HG02885 (cell line): ENCODE results near the gene LGALS3BP.
"Not testable (repeated sequence)": the region's sequence is repeated elsewhere in the genome, so short reads cannot be mapped to it uniquely, and the experiment has no call there.

Experiments used
- ATAC-seq: cut with Tn5 transposase; IDR thresholded peaks from one replicate; pipeline ENCODE4 v1.9.1; 2021; ENCODE audit warnings: mild to moderate bottlenecking; ENCODE audit not compliant: unreplicated experiment, poor library complexity

Gene LGALS3BP

GRCh38 chr17:78946631-78947030 is 33.1 kb downstream of the LGALS3BP start:
- no peak for ATAC-seq

DNA sequence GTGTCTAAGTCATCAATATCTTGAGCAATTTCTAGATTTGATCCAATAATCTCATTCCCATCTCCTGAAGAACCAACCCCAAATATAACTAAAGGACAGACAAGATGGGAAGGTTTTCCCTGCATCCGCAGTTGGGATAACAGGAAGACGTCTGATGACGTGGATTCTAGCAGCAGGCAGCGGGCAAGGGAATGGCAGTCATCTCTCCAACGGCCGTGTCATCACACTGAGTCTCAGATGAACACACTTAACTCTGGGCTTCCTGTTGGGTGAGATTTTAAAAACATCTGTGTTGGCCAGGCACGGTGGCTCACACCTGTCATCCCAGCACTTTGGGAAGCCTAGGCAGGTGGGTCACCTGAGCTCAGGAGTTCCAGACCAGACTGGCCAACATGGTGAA is 33.6 kb downstream of the LGALS3BP start:
- no peak for ATAC-seq

GRCh38 chr17:78945455-78945854 is 34.3 kb downstream of the LGALS3BP start:
- ATAC-seq: not testable (repeated sequence)

GRCh38 chr17:78944956-78945355 is 34.8 kb downstream of the LGALS3BP start:
- ATAC-seq: no peak

DNA sequence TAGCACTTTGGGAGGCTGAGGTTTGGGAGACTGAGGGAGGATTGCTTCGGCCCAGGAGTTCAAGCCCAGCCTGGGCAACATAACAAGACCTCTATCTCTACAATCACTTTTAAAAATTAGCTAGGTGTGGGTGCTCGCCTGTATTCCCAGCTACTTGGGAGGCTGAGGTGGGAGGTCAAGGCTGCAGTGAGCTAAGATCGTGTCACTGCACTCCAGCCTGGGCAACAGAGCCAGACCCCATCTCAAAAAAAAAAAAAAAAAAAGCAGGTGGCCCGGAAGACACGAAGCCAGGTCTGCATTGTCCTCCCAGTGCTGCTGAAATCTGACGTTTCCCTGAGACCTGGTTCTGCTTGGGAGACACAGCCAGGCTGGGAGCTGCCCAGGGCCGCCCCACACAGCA is 35.7 kb downstream of the LGALS3BP start:
- no peak for ATAC-seq

- ATAC-seq: no peak
Observed at GRCh38 chr17:78940708-78941107, 39.0 kb downstream of the LGALS3BP start.

DNA sequence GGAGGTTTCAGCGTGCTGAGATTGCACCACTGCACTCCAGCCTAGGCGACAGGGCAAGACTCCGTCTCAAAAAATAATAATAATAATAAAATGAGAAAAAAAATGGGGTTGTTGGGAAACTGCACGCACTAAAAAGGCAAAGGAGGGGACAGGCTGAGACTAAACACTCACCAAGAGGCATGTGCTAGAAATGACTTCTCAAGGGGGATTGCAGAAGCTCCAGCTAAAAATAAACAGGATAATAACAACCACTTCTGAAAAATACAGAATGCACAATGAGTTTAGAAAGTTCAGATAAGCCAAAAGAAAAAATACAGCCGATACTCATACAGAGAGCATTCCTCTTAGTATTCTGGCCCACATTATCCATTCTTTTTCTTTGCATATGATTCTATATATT is 39.5 kb downstream of the LGALS3BP start:
- ATAC-seq: no peak

GRCh38 chr17:78939615-78940014 is 40.1 kb downstream of the LGALS3BP start:
- no peak for ATAC-seq

- no peak for ATAC-seq
Observed at GRCh38 chr17:78937561-78937960, 42.2 kb downstream of the LGALS3BP start.

- no peak for ATAC-seq
Observed at GRCh38 chr17:78935419-78936323, 44.1 kb downstream of the LGALS3BP start.

DNA sequence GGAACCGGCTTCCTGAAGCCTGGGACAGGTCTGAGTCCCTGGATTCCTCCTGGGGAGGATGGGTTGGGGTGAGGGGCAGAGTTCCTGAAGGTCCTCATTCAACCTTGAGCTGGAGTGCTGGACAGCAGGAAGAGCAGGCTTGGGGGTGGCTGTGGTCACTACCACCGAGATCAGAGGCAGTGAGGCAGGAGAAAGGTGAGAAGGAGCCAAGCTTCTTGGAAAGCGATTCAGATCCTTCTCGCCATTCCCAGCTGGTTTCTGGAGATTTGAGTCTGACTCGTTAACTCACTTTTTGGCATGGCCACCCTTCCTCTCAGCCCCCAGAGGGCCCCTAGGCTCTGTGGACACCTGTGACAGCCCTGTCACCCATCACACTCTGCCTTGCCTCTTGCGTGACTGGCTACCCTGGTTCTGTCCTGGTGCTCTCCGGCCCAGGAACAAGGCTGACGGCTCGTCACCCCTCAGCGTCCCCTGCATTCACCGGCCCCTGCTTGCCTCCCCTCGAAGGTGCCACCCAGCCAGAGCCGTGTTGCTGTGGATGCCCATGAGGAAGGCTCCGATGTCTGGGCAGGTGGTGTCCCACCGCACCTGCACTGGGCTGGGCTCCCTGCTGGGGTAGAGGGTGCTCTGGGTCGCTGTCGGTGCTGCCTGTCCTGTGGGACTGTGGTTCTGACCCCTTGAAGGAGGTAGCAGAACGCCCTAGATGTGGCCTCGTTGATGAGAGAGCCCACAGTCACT is 44.9 kb downstream of the LGALS3BP start:
- ATAC-seq: no peak

- ATAC-seq: no peak
Observed at GRCh38 chr17:78933959-78934568, 45.7 kb downstream of the LGALS3BP start.

DNA sequence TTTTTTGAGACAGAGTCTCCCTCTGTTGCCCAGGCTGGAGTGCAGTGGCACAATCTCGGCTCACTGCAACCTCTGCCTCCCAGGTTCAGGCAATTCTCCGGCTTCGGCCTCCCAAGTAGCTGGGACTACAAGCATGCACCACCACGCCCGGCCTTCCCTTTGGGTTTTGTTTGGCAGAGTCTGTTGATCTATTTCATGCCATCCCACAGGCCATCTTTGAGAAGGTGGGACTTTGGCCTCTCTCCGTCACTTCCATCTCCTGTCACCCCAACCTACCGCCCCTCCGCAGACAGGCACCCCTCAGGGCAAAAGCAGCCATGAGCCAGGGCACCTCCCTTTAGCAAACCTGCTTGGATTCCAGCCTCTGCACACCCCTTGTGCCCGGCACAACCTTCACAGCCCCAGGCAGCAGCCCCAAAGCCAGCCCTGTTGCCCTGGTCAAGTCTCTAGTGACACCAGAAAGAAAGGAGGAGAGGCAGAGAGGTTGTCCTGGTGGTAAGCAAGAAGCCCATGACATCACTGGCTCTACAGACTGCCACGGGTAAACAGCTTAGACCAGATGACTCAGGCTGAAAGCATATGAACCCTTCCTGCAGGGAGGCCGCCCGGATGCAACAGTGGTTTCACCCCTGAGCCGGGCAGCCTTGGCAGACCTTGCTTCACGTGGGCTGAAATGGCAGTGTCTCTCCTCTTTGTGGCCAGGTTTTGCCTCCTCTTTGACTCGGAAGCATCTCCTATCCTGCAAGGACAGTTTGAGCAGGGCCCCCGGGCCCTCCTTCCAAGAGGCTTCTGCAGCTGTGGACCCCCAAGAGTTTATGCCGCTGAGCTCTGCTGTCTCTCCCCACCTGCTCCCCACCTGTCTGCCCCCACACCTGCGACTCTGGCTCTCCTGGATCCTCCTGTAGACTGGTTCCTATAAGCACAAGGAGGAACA is 46.4 kb downstream of the LGALS3BP start:
- no peak for ATAC-seq

DNA sequence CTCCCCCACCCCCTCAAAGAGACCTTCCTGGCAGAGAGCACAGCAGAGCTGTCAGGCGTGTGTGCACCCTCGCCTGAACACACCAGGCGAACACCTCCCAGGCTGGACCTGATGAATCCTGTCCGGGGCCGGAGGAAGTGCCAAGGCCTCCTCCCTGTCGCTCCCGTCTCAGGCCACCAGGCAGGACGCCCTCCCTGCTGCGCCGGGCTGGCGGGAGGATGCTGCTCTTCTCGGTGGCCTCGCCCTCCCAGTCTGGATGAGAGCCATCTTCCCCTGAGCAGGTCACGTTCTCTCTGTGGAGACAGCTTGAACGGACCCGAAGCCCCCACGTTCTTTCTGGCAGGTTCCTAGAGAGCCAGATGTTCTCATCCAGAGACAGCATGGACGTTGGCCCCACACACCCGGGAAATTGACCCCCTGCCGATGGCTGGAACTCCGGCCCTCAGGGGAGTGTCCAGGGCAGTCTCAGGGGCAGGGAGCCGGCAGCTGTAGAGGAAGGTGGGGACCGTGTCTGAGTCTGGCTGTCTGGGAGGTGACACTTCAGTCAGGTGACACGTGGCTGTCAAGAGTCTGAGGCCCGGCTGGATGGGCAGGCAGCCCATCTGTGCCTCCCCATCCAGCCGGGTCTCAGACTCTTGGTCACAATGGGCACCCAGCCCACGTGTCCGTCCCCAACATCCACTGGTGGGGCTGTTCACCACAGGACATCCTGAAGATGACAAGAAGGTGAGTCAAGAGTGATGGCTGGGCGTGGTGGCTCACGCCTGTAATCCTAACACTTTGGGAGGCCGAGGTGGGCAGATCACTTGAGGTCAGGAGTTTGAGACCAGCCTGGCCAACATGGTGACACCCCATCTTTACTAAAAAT is 49.6 kb downstream of the LGALS3BP start:
- no peak for ATAC-seq

GRCh38 chr17:78925662-78926555 is 53.8 kb downstream of the LGALS3BP start:
- no peak for ATAC-seq

GRCh38 chr17:78925234-78925633 is 54.5 kb downstream of the LGALS3BP start, which contains the start of gene TIMP2:
TSS of gene TIMP2 (minus strand) at chr17:78925387. CDS start at chr17:78925088, 299 bp downstream.
- ATAC-seq: no peak

DNA sequence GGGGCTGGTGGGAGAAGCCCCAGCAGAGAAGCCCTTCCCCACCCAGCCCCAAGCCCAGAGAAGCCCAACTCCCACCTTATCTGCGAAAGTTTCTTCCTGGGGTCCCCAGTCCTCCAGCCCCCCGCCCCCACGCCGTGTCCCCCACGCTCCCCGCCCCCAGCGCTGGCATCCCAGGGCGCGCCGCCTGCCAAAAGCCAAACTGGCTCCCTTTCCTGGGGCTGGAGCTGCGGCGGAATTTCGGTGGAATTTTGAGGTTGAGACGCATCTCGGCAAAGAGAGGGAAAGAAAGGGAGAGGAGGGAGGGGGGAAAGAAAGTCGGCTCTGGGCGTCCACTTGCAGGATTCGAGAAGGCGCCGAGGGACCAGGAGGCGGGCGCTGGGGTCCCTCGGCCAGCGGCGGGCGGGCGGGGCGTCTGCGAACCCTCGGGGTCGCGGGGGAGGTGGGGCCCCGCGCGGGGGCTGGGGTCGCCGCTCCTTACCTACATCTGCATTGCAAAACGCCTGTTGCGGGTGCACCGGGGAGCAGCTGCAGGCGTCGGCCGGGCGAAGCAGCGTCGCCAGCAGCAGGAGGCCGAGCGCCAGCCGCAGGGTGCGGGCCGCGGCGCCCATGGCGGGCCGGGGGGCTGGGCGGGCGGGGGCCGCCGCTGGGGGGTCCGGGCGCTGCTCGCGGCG is 55.1 kb downstream of the LGALS3BP start:
- ATAC-seq: no peak
